ENCODE measurements around the gene RARRES2.
"Not testable (repeated sequence)": the region's sequence is repeated elsewhere in the genome, so short reads cannot be mapped to it uniquely, and the experiment has no call there.

Gene RARRES2

DNA sequence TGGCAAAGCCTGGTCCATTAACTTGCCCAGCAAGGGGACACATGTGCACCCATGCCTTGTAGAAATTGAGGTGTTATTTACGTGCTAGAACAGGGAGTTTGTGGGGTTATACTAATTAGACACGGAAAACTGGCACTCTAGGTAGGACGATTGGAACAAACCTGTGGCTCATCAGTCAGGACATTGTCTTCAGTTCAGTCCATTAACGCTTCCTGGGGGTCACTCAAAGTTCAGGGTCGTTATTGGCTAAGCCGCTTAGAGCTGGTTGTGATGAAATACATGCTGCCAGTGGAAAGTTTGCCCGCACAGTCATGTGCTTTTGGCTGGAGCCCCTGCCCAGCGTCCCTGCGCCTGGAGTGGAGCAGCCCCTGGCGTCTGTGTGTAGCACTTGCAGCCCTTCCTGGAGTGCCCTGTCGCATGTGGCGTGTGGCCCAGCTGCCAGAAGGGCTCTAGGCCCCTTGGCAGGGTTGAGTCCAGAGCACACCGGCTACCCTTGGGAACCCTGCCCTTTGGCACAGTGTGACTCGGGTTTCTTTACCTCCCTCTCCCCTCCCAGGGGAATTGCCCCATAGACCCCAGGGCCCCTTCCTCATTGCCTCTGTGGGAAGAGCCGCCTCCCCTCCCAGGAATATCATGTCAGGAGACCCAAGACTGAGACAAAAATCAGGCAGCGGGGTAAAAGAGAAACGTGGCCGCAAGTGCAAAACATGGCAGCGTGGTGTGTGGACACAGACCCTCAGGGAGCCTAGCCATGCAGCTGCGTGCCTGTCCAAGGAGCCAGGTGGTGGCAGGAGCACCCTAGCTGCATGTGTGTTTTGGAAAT lies 47.5 kb upstream of the RARRES2 start:
- Histone ChIP-seq H3K27ac (replicated peaks) (peak overlapping the region; percentile 87), H3K4me3 (replicated peaks; ENCODE audit: insufficient read depth, low read length) (no peak overlapping the region), H3K27me3 (ENCODE audit: insufficient read depth, poor library complexity, severe bottlenecking) (no peaks in the 10 kb centered on the region)
- TF ChIP-seq GABPA (IDR thresholded peaks at IDR 0.05; ENCODE audit: low read depth) = no peak
- TF ChIP-seq, protein P1, sequence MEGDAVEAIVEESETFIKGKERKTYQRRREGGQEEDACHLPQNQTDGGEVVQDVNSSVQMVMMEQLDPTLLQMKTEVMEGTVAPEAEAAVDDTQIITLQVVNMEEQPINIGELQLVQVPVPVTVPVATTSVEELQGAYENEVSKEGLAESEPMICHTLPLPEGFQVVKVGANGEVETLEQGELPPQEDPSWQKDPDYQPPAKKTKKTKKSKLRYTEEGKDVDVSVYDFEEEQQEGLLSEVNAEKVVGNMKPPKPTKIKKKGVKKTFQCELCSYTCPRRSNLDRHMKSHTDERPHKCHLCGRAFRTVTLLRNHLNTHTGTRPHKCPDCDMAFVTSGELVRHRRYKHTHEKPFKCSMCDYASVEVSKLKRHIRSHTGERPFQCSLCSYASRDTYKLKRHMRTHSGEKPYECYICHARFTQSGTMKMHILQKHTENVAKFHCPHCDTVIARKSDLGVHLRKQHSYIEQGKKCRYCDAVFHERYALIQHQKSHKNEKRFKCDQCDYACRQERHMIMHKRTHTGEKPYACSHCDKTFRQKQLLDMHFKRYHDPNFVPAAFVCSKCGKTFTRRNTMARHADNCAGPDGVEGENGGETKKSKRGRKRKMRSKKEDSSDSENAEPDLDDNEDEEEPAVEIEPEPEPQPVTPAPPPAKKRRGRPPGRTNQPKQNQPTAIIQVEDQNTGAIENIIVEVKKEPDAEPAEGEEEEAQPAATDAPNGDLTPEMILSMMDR (IDR thresholded peaks at IDR 0.05; ENCODE audit: insufficient read depth, low read length) = peak; percentile 93
- peak; percentile 91 for TF ChIP-seq POLR2AphosphoS5 (IDR thresholded peaks at IDR 0.05; ENCODE audit: low read depth)
- peak; percentile 95 to 97 for DNase-seq (ENCODE audit: low read depth in 1 of 2, low spot score in 1 of 2)

DNA sequence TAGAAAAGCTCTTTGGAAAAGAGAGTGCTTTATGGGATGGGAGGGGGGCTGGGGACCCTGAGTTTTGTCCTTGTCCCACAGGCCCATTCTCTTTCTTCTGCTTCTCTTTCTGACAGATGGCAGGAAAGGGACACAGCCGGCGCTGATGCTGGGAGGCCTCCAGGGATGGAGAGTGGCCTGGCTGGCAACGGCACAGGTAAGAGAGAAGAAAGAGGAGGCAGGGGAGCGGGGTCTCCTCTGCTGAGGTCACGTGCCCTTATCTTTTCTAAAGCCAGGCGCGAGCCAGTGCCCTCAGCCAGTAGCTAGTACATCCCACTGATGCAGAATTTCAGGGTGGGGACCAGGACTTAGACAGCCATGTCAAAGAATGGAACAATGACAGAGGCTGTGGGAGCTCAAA lies 46.9 kb upstream of the RARRES2 start:
- H3K4me3 ChIP-seq (replicated peaks; ENCODE audit: insufficient read depth, low read length) = no peak overlapping the region
- no peak for DNase-seq (ENCODE audit: low read depth in 1 of 2, low spot score in 1 of 2)
- no peaks in the 10 kb centered on the region for H3K27me3 ChIP-seq (ENCODE audit: insufficient read depth, poor library complexity, severe bottlenecking)
- TF ChIP-seq, protein P1 (IDR thresholded peaks at IDR 0.05; ENCODE audit: insufficient read depth, low read length) = no peak
- TF ChIP-seq SPI1 (IDR thresholded peaks at IDR 0.05; ENCODE audit: borderline replicate concordance, low read depth) = no peak
- TF ChIP-seq, protein P2, sequence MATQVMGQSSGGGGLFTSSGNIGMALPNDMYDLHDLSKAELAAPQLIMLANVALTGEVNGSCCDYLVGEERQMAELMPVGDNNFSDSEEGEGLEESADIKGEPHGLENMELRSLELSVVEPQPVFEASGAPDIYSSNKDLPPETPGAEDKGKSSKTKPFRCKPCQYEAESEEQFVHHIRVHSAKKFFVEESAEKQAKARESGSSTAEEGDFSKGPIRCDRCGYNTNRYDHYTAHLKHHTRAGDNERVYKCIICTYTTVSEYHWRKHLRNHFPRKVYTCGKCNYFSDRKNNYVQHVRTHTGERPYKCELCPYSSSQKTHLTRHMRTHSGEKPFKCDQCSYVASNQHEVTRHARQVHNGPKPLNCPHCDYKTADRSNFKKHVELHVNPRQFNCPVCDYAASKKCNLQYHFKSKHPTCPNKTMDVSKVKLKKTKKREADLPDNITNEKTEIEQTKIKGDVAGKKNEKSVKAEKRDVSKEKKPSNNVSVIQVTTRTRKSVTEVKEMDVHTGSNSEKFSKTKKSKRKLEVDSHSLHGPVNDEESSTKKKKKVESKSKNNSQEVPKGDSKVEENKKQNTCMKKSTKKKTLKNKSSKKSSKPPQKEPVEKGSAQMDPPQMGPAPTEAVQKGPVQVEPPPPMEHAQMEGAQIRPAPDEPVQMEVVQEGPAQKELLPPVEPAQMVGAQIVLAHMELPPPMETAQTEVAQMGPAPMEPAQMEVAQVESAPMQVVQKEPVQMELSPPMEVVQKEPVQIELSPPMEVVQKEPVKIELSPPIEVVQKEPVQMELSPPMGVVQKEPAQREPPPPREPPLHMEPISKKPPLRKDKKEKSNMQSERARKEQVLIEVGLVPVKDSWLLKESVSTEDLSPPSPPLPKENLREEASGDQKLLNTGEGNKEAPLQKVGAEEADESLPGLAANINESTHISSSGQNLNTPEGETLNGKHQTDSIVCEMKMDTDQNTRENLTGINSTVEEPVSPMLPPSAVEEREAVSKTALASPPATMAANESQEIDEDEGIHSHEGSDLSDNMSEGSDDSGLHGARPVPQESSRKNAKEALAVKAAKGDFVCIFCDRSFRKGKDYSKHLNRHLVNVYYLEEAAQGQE (IDR thresholded peaks at IDR 0.05; ENCODE audit: insufficient replicate concordance, low read depth) = no peak
- TF ChIP-seq GABPA (IDR thresholded peaks at IDR 0.05; ENCODE audit: low read depth) = no peak
- H3K27ac ChIP-seq (replicated peaks) = peak overlapping the region; percentile 87

DNA sequence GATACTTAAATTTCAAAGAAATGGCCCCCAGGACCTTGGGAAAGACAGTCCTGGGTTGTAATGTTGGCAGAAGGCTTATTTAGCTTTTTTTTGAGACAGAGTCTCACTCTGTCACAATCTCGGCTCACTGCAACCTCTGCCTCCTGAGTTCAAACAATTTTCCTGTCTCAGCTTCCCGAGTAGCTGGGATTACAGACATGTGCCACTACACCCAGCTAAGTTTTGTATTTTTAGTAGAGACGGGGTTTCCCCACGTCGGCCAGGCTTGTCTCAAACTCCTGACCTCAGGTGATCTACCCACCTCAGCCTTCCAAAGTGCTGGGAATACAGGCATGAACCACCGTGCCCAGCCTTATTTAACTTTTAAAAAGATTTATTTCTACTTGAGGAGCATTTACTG lies 44.5 kb upstream of the RARRES2 start:
- H3K27me3 ChIP-seq (ENCODE audit: insufficient read depth, poor library complexity, severe bottlenecking); H3K4me3 ChIP-seq (replicated peaks; ENCODE audit: insufficient read depth, low read length); DNase-seq (ENCODE audit: low read depth in 1 of 2, low spot score in 1 of 2): not testable (repeated sequence)
- peak overlapping the region; percentile 48 for H3K27ac ChIP-seq (replicated peaks)

DNA sequence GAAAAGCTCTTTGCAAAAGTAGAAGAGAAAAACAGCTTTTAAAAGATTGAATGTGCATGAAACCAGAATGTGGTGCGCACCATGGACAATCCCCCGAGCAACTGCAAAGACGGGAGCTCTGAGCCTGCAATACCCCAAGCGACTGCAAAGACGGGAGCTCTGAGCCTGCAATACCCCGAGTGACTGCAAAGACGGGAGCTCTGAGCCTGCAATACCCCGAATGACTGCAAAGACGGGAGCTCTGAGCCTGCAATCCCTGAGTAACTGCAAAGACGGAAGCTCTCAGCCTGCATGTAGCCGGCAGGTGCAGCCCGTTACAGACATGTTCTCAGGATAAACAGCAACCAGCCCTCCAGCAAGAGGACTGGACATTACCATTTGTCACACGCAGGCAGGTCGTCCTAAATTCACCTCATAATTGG lies 43.9 kb upstream of the RARRES2 start:
- TF ChIP-seq POLR2AphosphoS5 (IDR thresholded peaks at IDR 0.05; ENCODE audit: low read depth) (no peak), SPI1 (IDR thresholded peaks at IDR 0.05; ENCODE audit: borderline replicate concordance, low read depth) (no peak), GABPA (IDR thresholded peaks at IDR 0.05; ENCODE audit: low read depth) (no peak)
- TF ChIP-seq, protein P1 (IDR thresholded peaks at IDR 0.05; ENCODE audit: insufficient read depth, low read length) = no peak
- TF ChIP-seq, protein P2 (IDR thresholded peaks at IDR 0.05; ENCODE audit: insufficient replicate concordance, low read depth) = no peak
- peak overlapping the region; percentile 63 for H3K27ac ChIP-seq (replicated peaks)
- H3K4me3 ChIP-seq (replicated peaks; ENCODE audit: insufficient read depth, low read length) = no peak overlapping the region
- DNase-seq (ENCODE audit: low read depth in 1 of 2, low spot score in 1 of 2) = no peak
- no peaks in the 10 kb centered on the region for H3K27me3 ChIP-seq (ENCODE audit: insufficient read depth, poor library complexity, severe bottlenecking)

All from HL-60 (cell line).